HG03342 (cell line): ENCODE results near the gene UGT1A1.
"Not testable (repeated sequence)": the region's sequence is repeated elsewhere in the genome, so short reads cannot be mapped to it uniquely, and the experiment has no call there.

ENCODE experiments used
- ATAC-seq: cut with Tn5 transposase; IDR thresholded peaks from one replicate; pipeline ENCODE4 v1.9.1; 2021; ENCODE audit warnings: mild to moderate bottlenecking, moderate library complexity; ENCODE audit not compliant: unreplicated experiment

Gene UGT1A1

DNA sequence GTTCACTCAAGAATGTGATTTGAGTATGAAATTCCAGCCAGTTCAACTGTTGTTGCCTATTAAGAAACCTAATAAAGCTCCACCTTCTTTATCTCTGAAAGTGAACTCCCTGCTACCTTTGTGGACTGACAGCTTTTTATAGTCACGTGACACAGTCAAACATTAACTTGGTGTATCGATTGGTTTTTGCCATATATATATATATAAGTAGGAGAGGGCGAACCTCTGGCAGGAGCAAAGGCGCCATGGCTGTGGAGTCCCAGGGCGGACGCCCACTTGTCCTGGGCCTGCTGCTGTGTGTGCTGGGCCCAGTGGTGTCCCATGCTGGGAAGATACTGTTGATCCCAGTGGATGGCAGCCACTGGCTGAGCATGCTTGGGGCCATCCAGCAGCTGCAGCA is at the start of gene UGT1A1:
UGT1A1 (plus strand) TSS at position 228 of the 400 bp plus-strand sequence; CDS start at position 246, 18 bp downstream.
- ATAC-seq: no peak

DNA sequence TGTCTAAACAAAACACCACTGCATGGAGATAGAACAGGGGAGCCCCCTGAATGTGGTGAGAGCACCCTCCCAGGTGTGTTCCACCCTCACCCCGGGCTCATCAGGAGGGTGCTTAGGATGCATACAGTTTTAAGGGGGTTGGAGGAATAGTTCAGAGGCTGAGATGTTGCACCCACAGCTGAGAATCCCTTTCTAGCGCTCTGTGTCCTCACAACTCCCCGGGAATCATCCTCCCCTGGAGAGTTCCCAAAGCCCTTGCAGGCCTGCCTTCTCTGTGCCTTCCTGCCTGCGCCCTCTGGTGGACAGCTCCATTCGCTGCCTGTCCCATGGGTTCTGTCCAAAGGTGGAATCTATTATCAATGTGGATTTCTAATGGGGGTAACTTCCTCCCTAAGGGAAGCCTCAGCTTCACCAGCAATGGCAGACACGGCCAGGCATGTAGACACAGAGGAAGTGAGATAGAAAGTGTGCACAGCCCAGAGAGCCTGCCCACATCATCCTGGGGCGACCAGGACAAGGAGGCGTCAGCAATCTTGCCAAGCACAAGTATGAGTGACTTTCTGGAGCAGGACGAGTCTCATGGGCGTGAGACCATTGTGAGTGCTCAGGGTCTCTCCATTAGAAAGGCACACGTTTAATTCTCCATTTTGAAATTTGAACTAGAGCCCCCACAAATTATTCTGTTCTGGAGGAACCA is 48.6 kb upstream of the UGT1A1 start:
- ATAC-seq: peak; percentile 69

DNA sequence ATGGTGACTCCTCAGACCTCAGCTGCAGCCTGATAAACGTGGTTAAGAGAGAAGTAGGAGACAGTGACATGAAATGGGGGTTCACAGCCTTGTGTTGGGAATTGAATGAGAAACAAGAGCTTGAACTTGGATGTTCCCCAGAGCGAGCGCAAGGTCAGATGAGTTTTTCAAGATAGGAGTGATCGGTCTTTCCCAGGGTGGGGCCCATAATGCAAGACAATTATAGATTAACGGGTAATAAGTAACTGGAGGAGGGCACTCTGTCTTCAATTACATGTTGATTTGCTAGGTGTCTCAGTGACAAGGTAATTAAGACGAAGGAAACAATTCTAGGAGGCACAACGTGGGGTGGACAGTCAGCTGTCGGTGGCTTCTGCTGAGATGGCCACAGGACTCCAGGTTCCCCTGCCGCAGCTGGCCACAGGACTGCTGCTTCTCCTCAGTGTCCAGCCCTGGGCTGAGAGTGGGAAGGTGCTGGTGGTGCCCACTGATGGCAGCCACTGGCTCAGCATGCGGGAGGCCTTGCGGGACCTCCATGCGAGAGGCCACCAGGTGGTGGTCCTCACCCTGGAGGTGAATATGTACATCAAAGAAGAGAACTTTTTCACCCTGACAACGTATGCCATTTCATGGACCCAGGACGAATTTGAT is 47.3 kb upstream of the UGT1A1 start, which contains the start of gene UGT1A5:
UGT1A5 (plus strand) TSS at position 297 of the 651 bp plus-strand sequence; CDS start at position 382, 85 bp downstream.
- no peak for ATAC-seq

DNA sequence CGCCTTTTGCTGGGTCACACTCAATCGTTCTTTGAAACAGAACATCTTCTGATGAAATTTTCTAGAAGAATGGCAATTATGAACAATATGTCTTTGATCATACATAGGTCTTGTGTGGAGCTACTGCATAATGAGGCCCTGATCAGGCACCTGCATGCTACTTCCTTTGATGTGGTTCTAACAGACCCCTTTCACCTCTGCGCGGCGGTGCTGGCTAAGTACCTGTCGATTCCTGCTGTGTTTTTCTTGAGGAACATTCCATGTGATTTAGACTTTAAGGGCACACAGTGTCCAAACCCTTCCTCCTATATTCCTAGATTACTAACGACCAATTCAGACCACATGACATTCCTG is 46.8 kb upstream of the UGT1A1 start:
- no peak for ATAC-seq

DNA sequence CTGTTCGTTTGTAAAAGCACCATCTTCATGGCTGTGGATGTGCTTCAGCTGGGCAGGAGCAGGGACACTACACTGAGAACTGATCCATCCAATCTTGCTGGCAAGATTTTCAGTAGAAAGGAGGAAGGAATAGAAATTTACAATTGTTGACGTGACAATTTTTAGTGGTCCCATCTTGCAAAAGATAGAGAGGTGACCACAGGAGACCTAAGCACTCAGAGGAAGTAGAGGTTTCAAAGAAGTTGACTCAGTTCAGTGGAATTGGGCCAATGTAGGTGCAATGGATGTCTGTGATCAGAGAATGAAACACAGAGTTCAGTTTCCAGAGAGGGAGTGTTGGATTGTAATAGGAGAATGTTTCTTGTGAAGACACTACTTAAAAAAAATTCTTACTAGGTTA is 45.9 kb upstream of the UGT1A1 start:
- no peak for ATAC-seq

DNA sequence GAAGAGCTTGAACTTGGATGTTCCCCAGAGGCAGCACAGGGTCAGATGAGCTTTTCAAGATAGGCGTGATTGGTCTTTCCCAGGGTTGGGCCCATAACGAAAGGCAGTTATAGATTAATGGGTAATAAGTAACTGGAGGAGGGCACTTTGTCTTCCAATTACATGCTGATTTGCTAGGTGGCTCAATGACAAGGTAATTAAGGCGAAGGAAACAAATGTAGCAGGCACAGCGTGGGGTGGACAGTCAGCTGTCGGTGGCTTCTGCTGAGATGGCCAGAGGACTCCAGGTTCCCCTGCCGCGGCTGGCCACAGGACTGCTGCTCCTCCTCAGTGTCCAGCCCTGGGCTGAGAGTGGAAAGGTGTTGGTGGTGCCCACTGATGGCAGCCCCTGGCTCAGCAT is 41.5 kb upstream of the UGT1A1 start, which contains the start of gene UGT1A4:
UGT1A4 (plus strand) TSS at position 185 of the 400 bp plus-strand sequence; CDS start at position 270, 85 bp downstream.
- ATAC-seq: no peak

DNA sequence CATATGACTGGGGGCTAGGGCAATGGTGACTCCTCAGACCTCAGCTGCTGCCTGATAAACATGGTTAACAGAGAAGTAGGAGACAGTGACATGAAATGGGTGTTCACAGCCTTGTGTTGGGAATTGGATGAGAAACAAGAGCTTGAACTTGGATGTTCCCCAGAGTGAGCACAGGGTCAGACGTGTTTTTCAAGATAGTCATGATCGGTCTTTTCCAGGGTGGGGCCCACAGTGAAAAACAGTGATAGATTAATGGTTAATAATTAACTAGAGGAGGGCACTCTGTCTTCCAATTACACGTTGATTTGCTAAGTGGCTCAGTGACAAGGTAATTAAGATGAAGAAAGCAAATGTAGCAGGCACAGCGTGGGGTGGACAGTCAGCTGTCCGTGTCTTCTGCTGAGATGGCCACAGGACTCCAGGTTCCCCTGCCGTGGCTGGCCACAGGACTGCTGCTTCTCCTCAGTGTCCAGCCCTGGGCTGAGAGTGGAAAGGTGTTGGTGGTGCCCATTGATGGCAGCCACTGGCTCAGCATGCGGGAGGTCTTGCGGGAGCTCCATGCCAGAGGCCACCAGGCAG is 31.3 kb upstream of the UGT1A1 start, which contains the start of gene UGT1A3:
UGT1A3 (plus strand) TSS at position 320 of the 579 bp plus-strand sequence; CDS start at position 405, 85 bp downstream.
- no peak for ATAC-seq

DNA sequence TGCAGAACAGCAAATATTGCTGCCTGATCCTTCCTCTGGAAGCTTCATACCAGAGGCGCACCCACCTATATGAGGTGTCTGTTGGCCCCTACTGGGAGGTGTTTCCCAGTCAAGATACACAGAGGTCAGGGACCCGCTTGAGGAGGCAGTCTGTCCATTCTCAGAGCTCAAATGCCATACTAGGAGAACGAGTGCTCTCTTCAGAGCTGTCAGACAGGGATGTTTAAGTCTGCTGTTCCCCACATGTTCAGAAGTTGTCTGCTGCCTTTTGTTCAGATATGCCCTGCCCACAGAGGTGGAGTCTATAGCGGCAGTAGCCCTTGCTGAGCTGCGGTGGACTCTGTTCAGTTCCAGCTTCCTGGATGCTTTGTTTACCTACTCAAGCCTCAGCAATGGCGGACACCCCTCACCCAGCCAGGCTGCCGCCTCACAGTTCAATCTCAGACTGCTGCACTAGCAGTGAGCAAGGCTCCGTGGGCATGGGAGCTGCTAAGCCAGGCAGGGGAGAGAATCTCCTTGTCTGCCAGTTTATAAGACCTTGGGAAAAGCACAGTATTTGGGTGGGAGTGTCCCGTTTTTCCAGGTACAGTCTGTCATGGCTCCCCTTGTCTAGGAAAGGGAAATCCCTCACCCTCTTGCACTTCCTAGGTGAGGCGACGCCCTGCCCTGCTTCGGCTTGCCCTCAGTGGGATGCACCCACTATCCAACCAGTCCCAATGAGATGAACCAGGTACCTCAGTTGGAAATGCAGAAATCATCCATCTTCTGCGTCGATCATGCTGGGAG is 23.0 kb upstream of the UGT1A1 start:
- ATAC-seq: not testable (repeated sequence)

DNA sequence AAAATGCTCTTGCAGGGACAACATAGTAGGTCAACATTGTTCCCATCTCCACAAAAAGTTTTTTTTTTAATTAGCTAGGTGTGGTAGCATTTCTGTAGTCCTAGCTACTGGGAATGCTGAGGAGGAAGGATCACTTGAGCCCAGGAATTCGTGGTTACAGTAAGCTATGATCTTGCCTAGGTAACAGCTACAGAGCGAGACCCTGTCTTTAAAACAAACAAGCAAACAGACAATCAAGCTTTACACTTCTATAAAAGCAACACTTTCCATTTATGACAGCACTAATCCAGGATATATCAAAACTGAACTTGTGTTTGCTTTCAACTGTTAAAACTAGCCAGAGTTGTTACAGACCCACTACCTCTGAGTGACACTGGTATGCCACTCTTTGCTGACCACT is 19.2 kb upstream of the UGT1A1 start:
- ATAC-seq: no peak

DNA sequence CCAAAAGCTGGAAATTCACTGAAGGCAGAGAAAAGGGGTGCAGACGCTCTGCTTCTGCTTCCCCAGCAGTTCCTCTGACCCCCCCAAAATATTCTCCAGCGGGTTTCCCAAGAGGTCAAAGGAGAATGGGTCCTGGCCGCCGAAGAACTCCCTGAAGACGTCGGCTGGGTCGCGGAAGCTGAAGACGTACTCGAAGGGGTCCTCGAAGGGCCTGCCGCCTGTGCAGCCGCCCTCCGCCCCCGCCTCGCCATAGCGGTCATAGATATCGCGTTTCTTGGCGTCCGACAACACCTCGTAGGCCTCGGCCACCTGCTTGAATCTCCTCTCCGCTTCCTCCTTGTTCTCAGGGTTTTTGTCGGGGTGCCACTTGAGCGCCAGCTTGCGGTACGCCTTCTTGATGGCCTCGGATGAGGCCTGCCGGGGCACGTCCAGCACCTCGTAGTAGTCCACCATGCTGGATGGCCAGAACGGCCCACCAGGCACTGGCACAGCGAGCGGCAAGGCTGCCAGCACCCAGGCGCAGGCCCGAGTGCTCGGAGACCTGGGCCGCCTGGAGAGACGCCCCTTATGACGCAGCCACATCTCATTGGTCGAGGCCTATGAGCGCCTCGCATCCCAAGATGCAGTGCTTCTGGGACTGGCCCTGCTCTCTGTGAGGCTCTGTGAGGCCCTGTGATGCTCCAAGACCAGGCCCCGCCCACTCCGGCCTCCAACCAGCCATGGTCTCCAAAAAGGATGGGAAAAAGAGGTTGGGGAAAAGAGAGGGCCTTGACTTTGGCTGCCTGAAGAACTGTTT is 16.4 kb upstream of the UGT1A1 start:
- no peak for ATAC-seq

DNA sequence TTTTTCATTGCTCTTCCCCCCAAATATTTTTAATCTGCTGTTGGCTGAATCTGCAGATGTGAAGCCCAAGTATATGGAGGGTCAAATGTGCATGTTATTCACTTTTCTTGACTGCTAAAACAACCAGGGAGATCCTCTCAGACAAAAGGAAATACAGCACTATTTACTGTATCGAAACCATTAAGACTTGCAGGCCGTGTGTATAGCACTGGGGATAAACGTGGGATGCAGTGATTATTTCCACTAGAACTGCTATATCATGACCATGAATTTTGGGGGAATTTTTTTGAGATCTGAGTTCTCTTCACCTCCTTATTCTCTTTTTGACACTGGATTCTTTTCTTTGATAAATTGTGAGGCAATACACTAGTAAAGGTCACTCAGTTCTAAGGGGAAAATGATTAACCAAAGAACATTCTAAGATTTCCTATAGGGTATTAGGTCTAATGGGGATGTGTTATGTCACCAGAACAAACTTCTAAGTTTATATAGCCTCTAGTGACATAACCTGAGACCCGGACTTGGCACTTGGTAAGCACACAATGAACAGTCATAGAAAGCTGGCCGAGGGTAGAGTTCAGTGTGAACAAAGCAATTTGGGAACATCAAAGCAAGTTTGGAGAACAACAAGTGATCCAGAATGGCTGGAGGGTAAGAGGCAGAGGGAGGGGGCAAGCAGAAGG is 14.9 kb upstream of the UGT1A1 start:
- ATAC-seq: no peak

DNA sequence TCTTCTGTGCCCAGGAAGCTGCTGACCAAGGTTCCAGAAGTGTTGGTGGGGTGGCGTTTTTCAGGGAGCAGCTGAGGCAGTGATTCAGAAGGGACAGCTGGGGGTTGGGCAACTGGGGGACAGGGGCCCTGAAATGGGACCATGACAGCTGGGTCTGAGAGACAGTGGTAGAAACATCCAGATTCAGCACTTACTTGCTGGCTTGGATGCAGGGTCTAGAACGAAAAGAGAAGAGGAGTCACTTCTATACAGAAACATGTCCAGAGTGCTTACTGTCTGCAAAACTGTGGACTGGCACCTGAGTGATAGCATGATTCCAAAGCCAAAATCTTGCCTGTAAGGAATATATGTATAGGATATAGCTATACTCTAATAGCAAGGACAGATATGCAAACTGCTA is 14.2 kb upstream of the UGT1A1 start:
- ATAC-seq: not testable (repeated sequence)

DNA sequence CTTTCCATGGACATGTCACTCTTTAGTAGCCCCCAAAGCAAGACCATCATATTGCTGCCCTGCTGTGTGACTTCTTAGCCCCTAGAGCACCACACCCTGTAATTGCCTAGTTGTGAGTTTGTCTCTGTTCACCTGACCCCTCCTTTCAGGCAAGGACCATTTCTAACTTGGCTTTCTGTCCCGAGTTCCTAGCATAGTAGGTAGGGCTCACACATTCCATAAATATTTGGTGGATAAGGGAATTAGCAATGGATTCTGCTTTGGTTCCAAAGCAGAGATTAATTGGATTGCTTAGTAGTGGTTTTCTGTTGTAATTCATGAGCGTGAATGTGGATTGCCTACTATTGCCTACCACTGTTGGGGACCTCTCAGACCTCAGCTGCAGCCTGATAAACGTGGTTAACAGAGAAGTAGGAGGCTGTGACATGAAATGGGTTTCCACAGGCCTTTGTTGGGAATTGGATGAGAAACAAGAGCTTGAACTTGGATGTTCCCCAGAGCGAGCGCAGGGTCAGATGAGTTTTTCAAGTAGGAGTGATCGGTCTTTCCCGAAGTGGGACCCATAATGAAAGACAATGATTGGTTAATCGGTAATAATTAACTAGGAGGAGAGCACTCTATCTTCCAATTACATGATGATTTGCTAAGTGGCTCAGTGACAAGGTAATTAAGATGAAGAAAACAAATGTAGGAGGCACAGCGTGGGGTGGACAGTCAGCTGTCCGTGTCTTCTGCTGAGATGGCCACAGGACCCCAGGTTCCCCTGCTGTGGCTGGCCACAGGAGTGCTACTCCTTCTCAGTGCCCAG is 13.4 kb upstream of the UGT1A1 start:
- ATAC-seq: no peak

DNA sequence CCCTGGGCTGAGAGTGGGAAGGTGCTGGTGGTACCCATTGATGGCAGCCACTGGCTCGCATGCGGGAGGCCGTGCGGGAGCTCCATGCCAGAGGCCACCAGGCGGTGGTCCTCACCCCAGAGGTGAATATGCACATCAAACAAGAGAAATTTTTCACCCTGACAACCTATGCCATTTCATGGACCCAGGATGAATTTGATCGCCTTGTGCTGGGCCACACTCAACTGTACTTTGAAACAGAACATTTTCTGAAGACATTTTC is 12.9 kb upstream of the UGT1A1 start:
- ATAC-seq: no peak

DNA sequence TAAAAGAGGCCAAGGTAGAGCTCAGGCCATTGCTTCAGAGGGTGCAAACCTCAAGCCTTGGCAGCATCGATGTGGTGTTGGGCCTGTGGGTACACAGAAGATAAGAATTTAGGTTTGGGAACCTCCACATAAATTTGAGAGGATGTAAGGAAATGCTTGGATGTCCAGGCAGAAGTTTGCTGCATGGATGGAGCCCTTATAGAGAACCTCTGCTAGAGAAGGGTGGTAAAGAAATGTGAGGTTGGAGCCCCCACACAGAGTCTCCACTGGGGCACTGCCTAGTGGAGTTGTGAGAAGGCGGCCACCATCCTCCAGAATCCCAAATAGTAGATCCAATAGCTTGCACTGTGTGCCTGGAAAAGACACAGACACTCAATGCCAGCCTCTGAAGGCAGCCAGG is 9.4 kb upstream of the UGT1A1 start:
- ATAC-seq: not testable (repeated sequence)

DNA sequence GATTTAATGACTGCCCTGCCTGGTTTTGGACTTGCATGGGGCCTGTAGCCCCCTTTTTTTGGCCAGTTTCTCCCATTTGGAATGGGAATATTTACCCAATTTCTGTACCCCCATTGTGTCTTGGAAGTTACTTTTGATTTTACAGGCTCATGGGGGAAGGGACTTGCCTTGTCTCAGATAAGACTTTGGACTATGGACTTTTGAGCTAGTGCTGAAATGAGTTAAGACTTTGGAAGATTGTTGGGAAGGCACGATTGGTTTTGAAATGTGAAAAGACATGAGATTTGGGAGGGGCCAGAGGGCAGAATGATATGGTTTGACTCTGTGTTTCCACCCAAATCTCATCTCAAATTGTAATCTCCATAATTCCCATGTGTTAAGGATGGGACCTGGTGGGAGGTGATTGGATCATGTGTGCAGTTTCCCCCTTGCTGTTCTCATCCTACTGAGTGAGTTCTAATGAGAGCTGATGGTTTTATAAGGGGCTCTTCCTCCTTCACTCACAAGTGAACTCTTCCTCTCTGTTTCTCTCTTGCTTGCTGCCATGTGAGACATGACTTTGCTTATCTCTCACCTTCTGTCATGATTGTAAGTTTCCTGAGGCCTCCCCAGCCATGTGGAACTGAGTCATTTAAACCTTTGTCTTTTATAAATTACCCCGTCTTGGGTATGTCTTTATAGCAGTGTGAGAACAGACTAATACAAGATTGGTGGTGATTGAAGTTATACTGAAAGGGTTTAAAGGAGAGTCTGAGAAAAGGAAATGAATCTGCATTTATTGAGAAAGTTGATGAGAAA is 8.7 kb upstream of the UGT1A1 start:
- not testable (repeated sequence) for ATAC-seq

DNA sequence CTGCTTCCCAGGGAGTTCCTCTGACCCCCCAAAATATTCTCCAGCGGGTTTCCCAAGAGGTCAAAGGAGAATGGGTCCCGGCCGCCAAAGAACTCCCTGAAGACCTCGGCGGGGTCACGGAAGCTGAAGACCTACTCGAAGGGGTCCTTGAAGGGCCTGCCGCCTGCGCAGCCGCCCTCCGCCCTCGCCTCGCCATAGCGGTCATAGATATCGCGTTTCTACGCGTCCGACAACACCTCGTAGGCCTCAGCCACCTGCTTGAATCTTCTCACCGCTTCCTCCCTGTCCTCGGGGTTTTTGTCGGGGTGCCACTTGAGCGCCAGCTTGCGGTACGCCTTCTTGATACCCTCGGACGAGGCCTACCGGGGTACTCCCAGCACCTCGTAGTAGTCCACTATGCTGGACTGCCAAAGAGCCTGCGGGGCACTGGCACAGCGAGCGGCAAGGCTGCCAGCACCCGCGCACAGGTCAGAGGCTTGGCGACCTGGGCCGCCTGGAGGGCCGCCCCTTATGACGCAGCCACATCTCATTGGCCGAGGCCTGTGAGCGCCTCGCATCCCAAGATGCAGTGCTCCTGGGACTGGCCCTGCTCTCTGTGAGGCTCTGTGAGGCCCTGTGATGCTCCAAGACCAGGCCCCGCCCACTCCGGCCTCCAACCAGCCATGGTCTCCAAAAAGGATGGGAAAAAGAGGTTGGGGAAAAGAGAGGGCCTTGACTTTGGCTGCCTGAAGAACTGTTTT is 5.0 kb upstream of the UGT1A1 start:
- no peak for ATAC-seq
